ENCODE data around the gene RLF. TPM values are rescaled to one million over a fixed set of nuclear protein-coding genes. Genes with fewer than 3 reads are reported as not detected.

Gene RLF
- total and polyA plus RNA-seq, 9 donors: 6.9 to 29.3 (median 18.0) TPM

- TF ChIP-seq EP300 (IDR thresholded peaks at IDR 0.05) (no peak), POLR2A (IDR thresholded peaks at IDR 0.05) (no peak), CTCF (IDR thresholded peaks at IDR 0.05) (no peak)
- Histone ChIP-seq H3K27ac (peak overlapping the region; percentile 34 to 89), H3K27me3 (no peaks in the 10 kb centered on the region), H3K36me3 (no peaks in the 10 kb centered on the region), H3K4me1 (ENCODE audit: insufficient read depth) (peaks cover 5% of the 10 kb centered on the region), H3K9me3 (no peaks in the 10 kb centered on the region), H3K4me3 (peak overlapping the region; percentile 96)
- intact Hi-C loops (cut with DNase I): loop anchor here in 1 of 4 donors (10.0 kb wide), 1 partner anchor 514 kb away; no protein-coding TSS in a partner anchor
- 24 to 26% (median 25%) methylated on average over 7 of the region's 7 CpGs for WGBS, 3 donors
- no peak for DNase-seq
These were observed 422 bp upstream of the RLF start for GRCh38 chr1:40160806-40161124.

GRCh38 chr1:40161888-40162397, 756 bp downstream of the RLF start:
- H3K27me3 ChIP-seq: no peaks in the 10 kb centered on the region
- peaks cover 5% of the 10 kb centered on the region for H3K4me1 ChIP-seq (ENCODE audit: insufficient read depth)
- WGBS, 3 donors: 0% methylated on average over 16 of the region's 16 CpGs
- peak overlapping the region; percentile 65 to 89 for H3K27ac ChIP-seq
- no peaks in the 10 kb centered on the region for H3K36me3 ChIP-seq
- no peak for TF ChIP-seq POLR2A (IDR thresholded peaks at IDR 0.05)
- TF ChIP-seq EP300 (IDR thresholded peaks at IDR 0.05): no peak
- TF ChIP-seq CTCF (IDR thresholded peaks at IDR 0.05): no peak
- H3K4me3 ChIP-seq: peak overlapping the region; percentile 96
- no peak for DNase-seq
- intact Hi-C loops (cut with DNase I): loop anchor here in 1 of 4 donors (10.0 kb wide), 1 partner anchor 513 kb away; no protein-coding TSS in a partner anchor
- no peaks in the 10 kb centered on the region for H3K9me3 ChIP-seq

- Histone ChIP-seq H3K4me3 (peak overlapping the region; percentile 96), H3K4me1 (ENCODE audit: insufficient read depth) (peaks cover 5% of the 10 kb centered on the region), H3K27ac (no peak overlapping the region), H3K36me3 (no peaks in the 10 kb centered on the region), H3K27me3 (no peaks in the 10 kb centered on the region), H3K9me3 (no peaks in the 10 kb centered on the region)
- intact Hi-C loops (cut with DNase I): loop anchor here in 1 of 4 donors (10.0 kb wide), 1 partner anchor 512 kb away; no protein-coding TSS in a partner anchor
- 6 to 9% (median 6%) methylated on average over 4 of the region's 4 CpGs for WGBS, 3 donors
- TF ChIP-seq CTCF (IDR thresholded peaks at IDR 0.05) (no peak), POLR2A (IDR thresholded peaks at IDR 0.05) (no peak), EP300 (IDR thresholded peaks at IDR 0.05) (no peak)
- no peak for DNase-seq
These were observed 1.7 kb downstream of the RLF start for GRCh38 chr1:40162753-40163441.

GRCh38 chr1:40167317-40167716, 6.1 kb downstream of the RLF start:
- no peak for DNase-seq
- Histone ChIP-seq H3K27ac (no peak overlapping the region), H3K9me3 (no peaks in the 10 kb centered on the region), H3K4me1 (ENCODE audit: insufficient read depth) (peaks cover 11% of the 10 kb centered on the region), H3K36me3 (no peaks in the 10 kb centered on the region), H3K27me3 (no peaks in the 10 kb centered on the region), H3K4me3 (no peak overlapping the region)
- no peak for TF ChIP-seq CTCF (IDR thresholded peaks at IDR 0.05)
- TF ChIP-seq POLR2A (IDR thresholded peaks at IDR 0.05): no peak
- no peak for TF ChIP-seq EP300 (IDR thresholded peaks at IDR 0.05)
- intact Hi-C loops (cut with DNase I): loop anchor here in 1 of 4 donors (10.0 kb wide), 1 partner anchor 507 kb away; no protein-coding TSS in a partner anchor
- 72 to 78% (median 73%) methylated on average over 4 of the region's 4 CpGs for WGBS, 3 donors
